Measurements from ENCODE around the gene PDE8B.

Gene PDE8B

GRCh38 chr5:77192441-77193050, 17.9 kb upstream of the PDE8B start:
- no peak for TF ChIP-seq CTCF (IDR thresholded peaks at IDR 0.05; ENCODE audit: low read depth, low read length, missing control alignments)
- no peak overlapping the region for H3K27ac ChIP-seq
- H3K27me3 ChIP-seq (replicated peaks), result no peaks in the 10 kb centered on the region
- DNase-seq, result no peak
- H3K36me3 ChIP-seq (replicated peaks), result no peaks in the 10 kb centered on the region
- no peak overlapping the region for H3K4me3 ChIP-seq (ENCODE audit: low read depth, low read length)
- in situ Hi-C loops (cut with HindIII; ENCODE audit: low pct_ligation_motif_present, low sequenced_read_pairs), result no loop called here

DNA sequence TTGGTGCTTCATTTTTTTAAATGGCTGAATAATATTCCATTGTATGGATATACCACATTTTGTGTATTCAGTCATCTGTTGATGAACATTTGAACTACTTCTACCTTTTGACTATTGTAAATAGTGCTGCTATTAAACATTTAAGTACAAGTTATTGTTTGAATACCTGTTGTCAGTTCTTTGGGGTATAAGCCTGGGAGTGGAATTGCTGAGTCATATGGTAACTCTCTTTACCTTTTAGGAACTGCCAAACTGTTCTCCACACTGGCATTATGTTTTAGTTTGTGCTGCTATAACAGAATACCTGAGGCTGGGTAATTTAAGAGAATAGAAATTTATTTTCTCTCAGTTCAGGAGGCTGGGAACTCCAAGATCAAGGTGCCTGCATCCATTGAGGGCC, 15.7 kb upstream of the PDE8B start:
- Histone ChIP-seq H3K27ac (no peak overlapping the region), H3K36me3 (replicated peaks) (no peaks in the 10 kb centered on the region), H3K27me3 (replicated peaks) (no peaks in the 10 kb centered on the region), H3K4me3 (ENCODE audit: low read depth, low read length) (no peak overlapping the region)
- TF ChIP-seq CTCF (IDR thresholded peaks at IDR 0.05; ENCODE audit: low read depth, low read length, missing control alignments), result no peak
- DNase-seq, result no peak
- in situ Hi-C loops (cut with HindIII; ENCODE audit: low pct_ligation_motif_present, low sequenced_read_pairs), result no loop called here

DNA sequence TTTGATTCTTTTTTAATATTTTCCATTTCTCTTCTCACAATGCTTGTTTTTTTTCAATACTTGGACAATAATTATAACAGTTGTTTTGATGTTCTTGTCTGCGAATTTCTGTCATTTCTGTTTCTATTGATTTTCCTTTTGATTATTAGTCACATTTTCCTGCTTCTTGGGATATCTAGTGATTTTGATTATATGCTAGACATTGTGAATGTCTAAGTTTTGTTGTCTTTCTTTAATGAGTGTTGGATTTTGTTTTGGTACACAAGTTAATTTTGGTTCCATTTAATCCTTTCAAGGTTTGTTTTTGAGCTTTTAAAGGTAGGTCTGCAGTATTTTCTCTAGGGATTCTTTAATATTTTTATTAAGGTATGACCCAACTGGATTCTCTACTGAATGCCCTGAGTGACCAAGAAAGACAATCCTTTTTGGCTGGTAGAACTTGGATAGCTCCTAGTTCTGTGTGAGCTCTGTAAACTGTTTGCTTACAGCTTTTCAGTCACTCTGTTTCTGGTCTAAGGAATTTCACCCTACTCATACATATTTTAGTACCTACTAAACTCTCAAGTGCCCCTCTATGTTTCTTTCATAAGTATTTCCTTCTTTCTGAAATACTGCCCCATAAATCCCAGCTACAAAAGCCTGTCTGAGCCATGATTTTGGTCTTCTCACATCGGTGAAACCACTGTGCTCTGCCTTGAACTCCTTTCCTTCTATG, 12.5 kb upstream of the PDE8B start:
- H3K27me3 ChIP-seq (replicated peaks), result no peaks in the 10 kb centered on the region
- in situ Hi-C loops (cut with HindIII; ENCODE audit: low pct_ligation_motif_present, low sequenced_read_pairs), result no loop called here
- H3K27ac ChIP-seq, result no peak overlapping the region
- H3K4me3 ChIP-seq (ENCODE audit: low read depth, low read length), result no peak overlapping the region
- H3K36me3 ChIP-seq (replicated peaks), result no peaks in the 10 kb centered on the region
- no peak for TF ChIP-seq CTCF (IDR thresholded peaks at IDR 0.05; ENCODE audit: low read depth, low read length, missing control alignments)
- no peak for DNase-seq

DNA sequence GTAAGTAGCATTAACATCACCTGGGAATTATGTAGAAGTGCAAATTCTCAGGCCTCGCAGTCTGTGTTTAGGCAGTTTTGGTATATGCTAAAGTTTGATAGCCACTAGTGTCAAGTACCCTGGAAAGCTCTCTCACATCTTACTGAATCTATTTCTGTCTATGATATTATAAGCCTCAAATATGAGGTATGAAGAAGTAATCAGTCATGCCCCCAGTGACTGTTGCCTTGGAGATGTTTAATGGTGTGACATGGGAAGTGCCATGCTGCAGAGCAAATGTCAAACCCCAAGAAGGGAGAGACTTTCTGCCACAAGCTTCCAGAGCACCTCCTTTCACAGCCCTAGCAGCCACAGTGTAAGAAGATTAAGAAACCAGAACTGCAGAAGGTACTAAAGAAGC, 9.8 kb upstream of the PDE8B start:
- TF ChIP-seq CTCF (IDR thresholded peaks at IDR 0.05; ENCODE audit: low read depth, low read length, missing control alignments), result no peak
- H3K36me3 ChIP-seq (replicated peaks), result no peaks in the 10 kb centered on the region
- no peak overlapping the region for H3K27ac ChIP-seq
- no peak overlapping the region for H3K4me3 ChIP-seq (ENCODE audit: low read depth, low read length)
- in situ Hi-C loops (cut with HindIII; ENCODE audit: low pct_ligation_motif_present, low sequenced_read_pairs), result no loop called here
- no peak for DNase-seq
- no peaks in the 10 kb centered on the region for H3K27me3 ChIP-seq (replicated peaks)

- in situ Hi-C loops (cut with HindIII; ENCODE audit: low pct_ligation_motif_present, low sequenced_read_pairs), result no loop called here
- H3K27ac ChIP-seq, result no peak overlapping the region
- DNase-seq, result no peak
- no peak for TF ChIP-seq CTCF (IDR thresholded peaks at IDR 0.05; ENCODE audit: low read depth, low read length, missing control alignments)
- no peaks in the 10 kb centered on the region for H3K36me3 ChIP-seq (replicated peaks)
- no peaks in the 10 kb centered on the region for H3K27me3 ChIP-seq (replicated peaks)
- H3K4me3 ChIP-seq (ENCODE audit: low read depth, low read length), result no peak overlapping the region
Measured at GRCh38 chr5:77202145-77202544, 8.3 kb upstream of the PDE8B start.

DNA sequence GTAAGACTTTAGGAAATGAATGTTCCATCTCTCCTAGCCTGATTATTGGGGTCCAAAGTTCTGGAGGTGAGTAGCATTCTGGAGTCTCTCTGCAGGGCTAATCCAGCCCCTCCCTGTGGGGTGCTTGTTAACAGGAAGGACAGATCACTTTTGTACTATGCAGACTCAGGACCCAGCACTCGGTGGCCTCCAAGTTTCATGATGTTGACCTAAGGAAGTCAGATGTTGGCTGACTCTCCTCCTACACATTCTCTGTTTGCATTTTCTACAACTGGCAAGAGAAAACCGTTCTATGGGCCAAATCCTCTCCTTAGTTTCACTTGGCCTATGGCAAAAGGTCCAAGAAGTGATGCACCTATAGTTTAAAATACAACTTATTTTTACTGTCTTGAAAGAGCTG, 5.5 kb upstream of the PDE8B start:
- DNase-seq, result no peak
- Histone ChIP-seq H3K36me3 (replicated peaks) (no peaks in the 10 kb centered on the region), H3K27ac (no peak overlapping the region), H3K4me3 (ENCODE audit: low read depth, low read length) (no peak overlapping the region), H3K27me3 (replicated peaks) (no peaks in the 10 kb centered on the region)
- no peak for TF ChIP-seq CTCF (IDR thresholded peaks at IDR 0.05; ENCODE audit: low read depth, low read length, missing control alignments)
- in situ Hi-C loops (cut with HindIII; ENCODE audit: low pct_ligation_motif_present, low sequenced_read_pairs), result no loop called here

All from brain microvascular endothelial cell (primary cell).